RPMI7951 (cell line): ENCODE results near the gene ANKRD63. TPM values are rescaled to one million over a fixed set of nuclear protein-coding genes. Genes with fewer than 3 reads are reported as not detected.

Experiments used
- DNase-seq: peaks from one replicate; pipeline ENCODE4 v3.0.0-alpha.2; 2012; ENCODE audit warnings: low read depth
- total RNA-seq: library from RNA; depleted of rRNA; stranded (reverse); fragments of >200 nt; shearing (Covaris generic); gene quantifications from 2 replicates; pipeline ENCODE4 v1.2.3, GENCODE V29; 2014

Gene ANKRD63
- total RNA-seq, 1 experiment from 2014 or later, result not detected

GRCh38 chr15:40313531-40314398, 30.9 kb upstream of the ANKRD63 start:
- DNase-seq, result peak; percentile 70

GRCh38 chr15:40312370-40313158, 29.7 kb upstream of the ANKRD63 start:
- DNase-seq, result no peak

GRCh38 chr15:40310993-40311392, 28.1 kb upstream of the ANKRD63 start:
- no peak for DNase-seq

- peak; percentile 48 for DNase-seq
Observed at GRCh38 chr15:40310001-40310959, 27.4 kb upstream of the ANKRD63 start.

GRCh38 chr15:40309344-40309862, 26.5 kb upstream of the ANKRD63 start:
- DNase-seq, result no peak

- DNase-seq, result no peak
Observed at GRCh38 chr15:40307421-40308211, 24.8 kb upstream of the ANKRD63 start, which contains the start of gene PLCB2. Gene PLCB2 (minus strand): TSS chr15:40307935. CDS start chr15:40307672, 263 bp downstream.

- DNase-seq, result no peak
Observed at GRCh38 chr15:40306908-40307307, 24.0 kb upstream of the ANKRD63 start.

- no peak for DNase-seq
Observed at GRCh38 chr15:40306371-40306770, 23.5 kb upstream of the ANKRD63 start.

- no peak for DNase-seq
Observed at GRCh38 chr15:40305281-40305680, 22.4 kb upstream of the ANKRD63 start.

GRCh38 chr15:40303576-40303975, 20.7 kb upstream of the ANKRD63 start:
- no peak for DNase-seq

- no peak for DNase-seq
Observed at GRCh38 chr15:40302981-40303380, 20.1 kb upstream of the ANKRD63 start.

- DNase-seq, result no peak
Observed at GRCh38 chr15:40302288-40302886, 19.5 kb upstream of the ANKRD63 start.

- DNase-seq, result no peak
Observed at GRCh38 chr15:40301467-40302179, 18.8 kb upstream of the ANKRD63 start.

GRCh38 chr15:40300771-40301170, 17.9 kb upstream of the ANKRD63 start:
- no peak for DNase-seq

GRCh38 chr15:40300367-40300766, 17.5 kb upstream of the ANKRD63 start:
- DNase-seq, result no peak

GRCh38 chr15:40298216-40298935, 15.5 kb upstream of the ANKRD63 start:
- no peak for DNase-seq

- no peak for DNase-seq
Observed at GRCh38 chr15:40297356-40297755, 14.5 kb upstream of the ANKRD63 start.

GRCh38 chr15:40296561-40297230, 13.8 kb upstream of the ANKRD63 start:
- DNase-seq, result no peak
